Ovary (tissue), 9 donors: ENCODE results near the gene NQO1. TPM values are rescaled to one million over a fixed set of nuclear protein-coding genes. Genes with fewer than 3 reads are reported as not detected.

Experiments used
- DNase-seq, 5 donors: peaks; one replicate each; pipeline ENCODE4 v3.0.0-alpha.2; 2019 to 2020
- H3K27ac ChIP-seq, 2 donors: fragments of 200-600 bp; one replicate each; pipeline versions ENCODE4 v1.5.1 to v1.8.0; 2019 to 2022
- H3K27me3 ChIP-seq: fragments of 200-600 bp; one replicate; pipeline ENCODE4 v1.8.0; 2022
- H3K36me3 ChIP-seq: fragments of 200-600 bp; sonication (generic); one replicate; pipeline ENCODE4 v1.5.1; 2019
- H3K4me1 ChIP-seq: one replicate; pipeline ENCODE4 v1.8.1; 2013; ENCODE audit warnings: mild to moderate bottlenecking, moderate library complexity; ENCODE audit not compliant: insufficient read depth
- H3K4me3 ChIP-seq: fragments of 200-600 bp; sonication (generic); one replicate; pipeline ENCODE4 v1.5.1; 2017
- H3K9me3 ChIP-seq, 2 donors: fragments of 200-600 bp in 1 of 2; sonication (generic) in 1 of 2; one replicate each; pipeline versions ENCODE4 v1.5.1 to v1.8.1; 2013 to 2019; ENCODE audit warnings: mild to moderate bottlenecking in 1 of 2, moderate library complexity in 1 of 2
- CTCF ChIP-seq, 3 donors: fragments of 450-650 bp in 2 of 3; fragments of 200-600 bp in 1 of 3; IDR thresholded peaks; one replicate each; pipeline versions ENCODE4 v1.5.1 to v1.8.0; 2016 to 2022; ENCODE audit warnings: antibody characterized with exemption in 3 of 3, mild to moderate bottlenecking in 1 of 3
- EP300 ChIP-seq: sonication (generic); formaldehyde crosslinking; IDR thresholded peaks from one replicate; pipeline ENCODE4 v1.6.1; 2017; ENCODE audit warnings: antibody characterized with exemption
- POLR2A ChIP-seq: fragments of 450-650 bp; IDR thresholded peaks from one replicate; pipeline ENCODE4 v1.6.1; 2017; ENCODE audit warnings: antibody characterized with exemption, mild to moderate bottlenecking, moderate library complexity
- WGBS, 3 donors: extraction: QIAGEN DNeasy Blood & Tissue Kit in 1 of 3; methylation state at CpG; one replicate each; pipeline versions ENCODE4 v1.1.5 to v1.1.7; 2013 to 2017; 5-methylcytosine and 5-hydroxymethylcytosine counted together
- intact Hi-C, 4 donors: fragments of 100-400 bp; cut with DNase I; formaldehyde crosslinking; loops; one replicate each; pipeline versions ENCODE4 v1.11.0 to v1.15.1; 2022 to 2023
- polyA plus RNA-seq, 2 donors: library from polyadenylated mRNA; stranded (reverse); fragments of 200-250 nt in 1 of 2; fragments of 350-450 nt in 1 of 2; fragmentation: Illumina TruSeq in 1 of 2; extraction: RNeasy Lipid Tissue Mini Kit (QIAGEN cat#74804) in 1 of 2; gene quantifications; one replicate each; pipeline ENCODE4 v1.2.3, GENCODE V29; 2013 to 2014
- total RNA-seq, 7 donors: library from RNA; depleted of rRNA in 2 of 7; stranded (reverse); fragments of >200 nt in 2 of 7; fragmentation: NEBNext Ultra II Directional in 3 of 7; extraction: Animal tissue kit (Norgen Biotek cat#: 25700) in 3 of 7; gene quantifications; one replicate each; pipeline versions ENCODE4 v1.1.0 to v1.2.4, GENCODE V29; 2016 to 2023
- donor health status: DM: no; HTN: no; CAD: no; lungs with moderate emphysema.
- donor health status: DM: no; HTN: no; CAD: no.
- donor health status: Bipolar disorder and iron deficiency.
- donor health status: DM: yes; HTN: yes; CAD: no.
- donor health status: DM: no; HTN: no; CAD: no.
- donor health status: DM: yes; HTN: yes; CAD: no.

Gene NQO1
- total and polyA plus RNA-seq, 9 donors = 7.9 to 29.1 (median 11.9) TPM

GRCh38 chr16:69727916-69728270, 1.5 kb upstream of the NQO1 start:
- H3K4me3 ChIP-seq = no peak overlapping the region
- H3K4me1 ChIP-seq = peaks cover 7% of the 10 kb centered on the region
- no peaks in the 10 kb centered on the region for H3K27me3 ChIP-seq
- DNase-seq = peak in 2 of 5 donors; percentile 39 to 40
- WGBS, 3 donors = 88 to 91% (median 89%) methylated on average over 5 of the region's 5 CpGs
- H3K9me3 ChIP-seq = no peaks in the 10 kb centered on the region
- no peak overlapping the region for H3K27ac ChIP-seq
- no peaks in the 10 kb centered on the region for H3K36me3 ChIP-seq
- intact Hi-C loops = no loop called here
- TF ChIP-seq CTCF (IDR thresholded peaks at IDR 0.05) (no peak), POLR2A (no peak), EP300 (no peak)

- Histone ChIP-seq H3K27ac (peak overlapping the region in 1 of 2 donors; percentile 68), H3K4me1 (peaks cover 7% of the 10 kb centered on the region), H3K9me3 (no peaks in the 10 kb centered on the region), H3K27me3 (no peaks in the 10 kb centered on the region), H3K4me3 (peak overlapping the region; percentile 51), H3K36me3 (no peaks in the 10 kb centered on the region)
- TF ChIP-seq CTCF (IDR thresholded peaks at IDR 0.05) (no peak), POLR2A (no peak), EP300 (no peak)
- DNase-seq = no peak
- WGBS, 3 donors = 53 to 61% (median 58%) methylated on average over 32 of the region's 32 CpGs
- intact Hi-C loops = no loop called here
Measured at GRCh38 chr16:69725480-69726312, 664 bp downstream of the NQO1 start.

GRCh38 chr16:69724981-69725479, 1.3 kb downstream of the NQO1 start:
- Histone ChIP-seq H3K4me1 (peaks cover 7% of the 10 kb centered on the region), H3K27ac (no peak overlapping the region), H3K36me3 (no peaks in the 10 kb centered on the region), H3K27me3 (no peaks in the 10 kb centered on the region), H3K9me3 (no peaks in the 10 kb centered on the region), H3K4me3 (no peak overlapping the region)
- intact Hi-C loops = no loop called here
- peak in 1 of 5 donors; percentile 5 for DNase-seq
- WGBS, 3 donors = 67 to 72% (median 67%) methylated on average over 6 of the region's 6 CpGs
- TF ChIP-seq EP300 = no peak
- TF ChIP-seq POLR2A = no peak
- no peak for TF ChIP-seq CTCF (IDR thresholded peaks at IDR 0.05)

- DNase-seq = peak in 1 of 5 donors; percentile 2
- WGBS, 3 donors = 94 to 98% (median 98%) methylated on average over 2 of the region's 2 CpGs
- Histone ChIP-seq H3K4me3 (no peak overlapping the region), H3K27ac (no peak overlapping the region), H3K36me3 (no peaks in the 10 kb centered on the region), H3K9me3 (no peaks in the 10 kb centered on the region), H3K27me3 (no peaks in the 10 kb centered on the region), H3K4me1 (peaks cover 7% of the 10 kb centered on the region)
- no peak for TF ChIP-seq CTCF (IDR thresholded peaks at IDR 0.05)
- no peak for TF ChIP-seq POLR2A
- no peak for TF ChIP-seq EP300
- intact Hi-C loops = no loop called here
Measured at GRCh38 chr16:69724414-69724873, 1.9 kb downstream of the NQO1 start.
